IMR-90 (cell line): ENCODE measurements around the gene TBX20. TPM values are rescaled to one million over a fixed set of nuclear protein-coding genes. Genes with fewer than 3 reads are reported as not detected.

Source experiments
- ATAC-seq: fragments of 200-7000 bp; cut with Tn5 transposase; 2 replicates; pipeline ENCODE4 v1.9.1; 2020; ENCODE audit warnings: low read depth, mild to moderate bottlenecking, moderate library complexity
- BruUV-seq: library from RNA; stranded (reverse); fragments of 400-500 nt; replicated peaks from 2 replicates; lab custom pipeline; 2021; lab: Mats Ljungman, UMichigan
- CTCF ChIA-PET: fragments of 300-600 bp; formaldehyde crosslinking; extraction: SDS; loops from one replicate; lab custom pipeline; 2021; ENCODE audit warnings: antibody characterized with exemption; lab: Yijun Ruan, JAX
- POLR2A ChIA-PET: fragments of 300-600 bp; sonication (Branson Sonifier 250); formaldehyde crosslinking; loops from one replicate; lab custom pipeline; 2022; ENCODE audit warnings: antibody characterized with exemption; ENCODE audit not compliant: unreplicated experiment; lab: Charles Lee
- DNase-seq: peaks from one replicate; pipeline ENCODE4 v3.0.0; 2013
- H2AFZ ChIP-seq: replicated peaks from 2 replicates; pipeline ENCODE3; 2013; ENCODE audit warnings: low read length, mild to moderate bottlenecking; ENCODE audit not compliant: poor library complexity
- H2AK5ac ChIP-seq: 2 replicates; pipeline ENCODE4 v1.6.1; 2013; ENCODE audit warnings: low read depth, low read length, inconsistent platforms
- H2AK9ac ChIP-seq: replicated peaks from 2 replicates; pipeline ENCODE3; 2013; ENCODE audit warnings: mild to moderate bottlenecking, low read depth, low read length, moderate library complexity; ENCODE audit not compliant: poor library complexity
- H2BK120ac ChIP-seq: 2 replicates; pipeline ENCODE4 v1.6.1; 2013; ENCODE audit warnings: low read depth, low read length, inconsistent platforms
- H2BK15ac ChIP-seq: 3 replicates; pipeline ENCODE4 v1.6.1; 2013; ENCODE audit warnings: low read depth, low read length, inconsistent platforms
- H2BK20ac ChIP-seq: 2 replicates; pipeline ENCODE4 v1.6.1; 2013; ENCODE audit warnings: low read depth, mild to moderate bottlenecking, inconsistent platforms, low read length, moderate library complexity
- H2BK5ac ChIP-seq: 2 replicates; pipeline ENCODE4 v1.6.1; 2013; ENCODE audit warnings: mild to moderate bottlenecking, low read depth, low read length, inconsistent platforms; ENCODE audit not compliant: poor library complexity, severe bottlenecking
- H3K14ac ChIP-seq: replicated peaks from 2 replicates; pipeline ENCODE4 v1.6.1; 2013; ENCODE audit warnings: low read depth, low read length, inconsistent platforms
- H3K18ac ChIP-seq: 2 replicates; pipeline ENCODE4 v1.6.1; 2013; ENCODE audit warnings: low read depth, low read length, control low read depth
- H3K23ac ChIP-seq: 2 replicates; pipeline ENCODE4 v1.6.1; 2013; ENCODE audit warnings: low read depth, low read length, inconsistent platforms
- H3K27ac ChIP-seq: 2 replicates; pipeline ENCODE4 v1.5.1; 2013; ENCODE audit warnings: mild to moderate bottlenecking, control low read depth, low read length; ENCODE audit not compliant: insufficient read depth
- H3K27me3 ChIP-seq: 2 replicates; pipeline ENCODE4 v1.6.1; 2013; ENCODE audit warnings: low read length; ENCODE audit not compliant: control insufficient read depth, insufficient read depth
- H3K36me3 ChIP-seq: 2 replicates; pipeline ENCODE4 v1.6.1; 2013; ENCODE audit warnings: low read length, mixed read lengths; ENCODE audit not compliant: control insufficient read depth, insufficient read depth
- H3K4ac ChIP-seq: 2 replicates; pipeline ENCODE4 v1.6.1; 2013; ENCODE audit warnings: low read depth, low read length, inconsistent platforms
- H3K4me1 ChIP-seq: 2 replicates; pipeline ENCODE4 v1.6.1; 2013; ENCODE audit warnings: low read length, mixed read lengths; ENCODE audit not compliant: control insufficient read depth, insufficient read depth
- H3K4me2 ChIP-seq: 2 replicates; pipeline ENCODE4 v1.6.1; 2013; ENCODE audit warnings: low read depth, mild to moderate bottlenecking, control low read depth, low read length, moderate library complexity
- H3K4me3 ChIP-seq: 2 replicates; pipeline ENCODE4 v1.5.1; 2013; ENCODE audit warnings: low read depth, mild to moderate bottlenecking, control low read depth, low read length, moderate library complexity; ENCODE audit not compliant: insufficient read depth
- H3K56ac ChIP-seq: 2 replicates; pipeline ENCODE4 v1.6.1; 2013; ENCODE audit warnings: low read length, inconsistent platforms; ENCODE audit not compliant: insufficient read depth; ENCODE audit errors: extremely low read depth
- H3K79me1 ChIP-seq, 2 experiments: 2 replicates each; pipeline ENCODE4 v1.6.1; 2013; ENCODE audit warnings: low read length in 2 of 2, inconsistent platforms in 1 of 2, low read depth in 1 of 2
- H3K9ac ChIP-seq: 2 replicates; pipeline ENCODE4 v1.6.1; 2013; ENCODE audit warnings: low read depth, low read length, control low read depth
- H3K9me1 ChIP-seq: 2 replicates; pipeline ENCODE4 v1.6.1; 2013; ENCODE audit warnings: low read length, inconsistent platforms; ENCODE audit not compliant: insufficient read depth
- H3K9me3 ChIP-seq: 2 replicates; pipeline ENCODE4 v1.6.1; 2013; ENCODE audit warnings: low read length; ENCODE audit not compliant: control insufficient read depth, insufficient read depth
- H4K20me1 ChIP-seq: 2 replicates; pipeline ENCODE4 v1.6.1; 2013; ENCODE audit warnings: low read length, inconsistent platforms; ENCODE audit not compliant: insufficient read depth
- H4K5ac ChIP-seq: 2 replicates; pipeline ENCODE4 v1.6.1; 2013; ENCODE audit warnings: mild to moderate bottlenecking, low read depth, low read length, control low read depth
- H4K8ac ChIP-seq, 2 experiments: 2 replicates each; pipeline ENCODE4 v1.6.1; 2013; ENCODE audit warnings: low read depth in 2 of 2, low read length in 2 of 2, control low read depth in 1 of 2, inconsistent platforms in 1 of 2
- H4K91ac ChIP-seq: 2 replicates; pipeline ENCODE4 v1.6.1; 2013; ENCODE audit warnings: low read depth, low read length, inconsistent platforms; ENCODE audit not compliant: insufficient read depth
- BHLHE40 ChIP-seq: fragments of 150-350 bp; IDR thresholded peaks from 2 replicates; pipeline ENCODE4 v1.6.1; 2016; ENCODE audit warnings: mild to moderate bottlenecking, low read depth, low read length
- MAZ ChIP-seq: IDR thresholded peaks from 2 replicates; pipeline ENCODE4 v1.6.1; 2012; ENCODE audit warnings: low read depth, mild to moderate bottlenecking, low read length, improper control_type of control experiment, moderate library complexity, borderline replicate concordance
- NFE2L2 ChIP-seq: fragments of 150-350 bp; IDR thresholded peaks from 2 replicates; pipeline ENCODE4 v1.6.1; 2016; ENCODE audit warnings: low read depth, mild to moderate bottlenecking, low read length
- WGBS, 2 experiments: methylation state at CpG; one replicate each; pipeline versions ENCODE4 v1.1.5 to v1.1.7; 2013; ENCODE audit warnings: missing lambda C conversion rate in 2 of 2; ENCODE audit not compliant: insufficient read length in 1 of 2; ENCODE audit errors: extremely low coverage in 2 of 2; 5-methylcytosine and 5-hydroxymethylcytosine counted together
- dilution Hi-C: fragments of 300-500 bp; cut with HindIII; formaldehyde crosslinking; loops from one replicate; pipeline ENCODE4 v1.14.3; 2018; ENCODE audit warnings: low sequenced_read_pairs; ENCODE audit not compliant: unreplicated experiment
- in situ Hi-C: fragments of 300-500 bp; cut with MboI; formaldehyde crosslinking; loops from 3 replicates; pipeline ENCODE4 v1.14.3; 2019; ENCODE audit warnings: low sequenced_read_pairs, inconsistent platforms, mixed read lengths
- intact Hi-C: fragments of 100-400 bp; cut with micrococcal nuclease; formaldehyde crosslinking; loops from 2 replicates; pipeline ENCODE4 v1.10.0; 2022
- polyA plus RNA-seq, 3 experiments: library from polyadenylated mRNA; depleted of rRNA; stranded (reverse); fragments of >200 nt; gene quantifications; 2 replicates each; pipeline ENCODE4 v1.2.3, GENCODE V29; 2012; ENCODE audit warnings: low replicate concordance in 1 of 3
- total RNA-seq: library from RNA; depleted of rRNA; stranded (reverse); fragments of >200 nt; gene quantifications from 2 replicates; pipeline ENCODE4 v1.2.3, GENCODE V29; 2012
- TF ChIP-seq, protein P1 (sequence below): conservative IDR thresholded peaks from 2 replicates; pipeline ENCODE4 v1.5.1; 2012; ENCODE audit warnings: mild to moderate bottlenecking, low read depth, low read length, improper control_type of control experiment
- TF ChIP-seq, protein P2 (sequence below): fragments of 150-350 bp; IDR thresholded peaks from 2 replicates; pipeline ENCODE4 v1.6.1; 2016; ENCODE audit warnings: low read depth, mild to moderate bottlenecking, low read length, moderate library complexity, borderline replicate concordance

TBX20 gene
- total and polyA plus RNA-seq, 2 of the 4 experiments (the other 2 are of a cell fraction): 0.15 to 0.36 TPM

DNA sequence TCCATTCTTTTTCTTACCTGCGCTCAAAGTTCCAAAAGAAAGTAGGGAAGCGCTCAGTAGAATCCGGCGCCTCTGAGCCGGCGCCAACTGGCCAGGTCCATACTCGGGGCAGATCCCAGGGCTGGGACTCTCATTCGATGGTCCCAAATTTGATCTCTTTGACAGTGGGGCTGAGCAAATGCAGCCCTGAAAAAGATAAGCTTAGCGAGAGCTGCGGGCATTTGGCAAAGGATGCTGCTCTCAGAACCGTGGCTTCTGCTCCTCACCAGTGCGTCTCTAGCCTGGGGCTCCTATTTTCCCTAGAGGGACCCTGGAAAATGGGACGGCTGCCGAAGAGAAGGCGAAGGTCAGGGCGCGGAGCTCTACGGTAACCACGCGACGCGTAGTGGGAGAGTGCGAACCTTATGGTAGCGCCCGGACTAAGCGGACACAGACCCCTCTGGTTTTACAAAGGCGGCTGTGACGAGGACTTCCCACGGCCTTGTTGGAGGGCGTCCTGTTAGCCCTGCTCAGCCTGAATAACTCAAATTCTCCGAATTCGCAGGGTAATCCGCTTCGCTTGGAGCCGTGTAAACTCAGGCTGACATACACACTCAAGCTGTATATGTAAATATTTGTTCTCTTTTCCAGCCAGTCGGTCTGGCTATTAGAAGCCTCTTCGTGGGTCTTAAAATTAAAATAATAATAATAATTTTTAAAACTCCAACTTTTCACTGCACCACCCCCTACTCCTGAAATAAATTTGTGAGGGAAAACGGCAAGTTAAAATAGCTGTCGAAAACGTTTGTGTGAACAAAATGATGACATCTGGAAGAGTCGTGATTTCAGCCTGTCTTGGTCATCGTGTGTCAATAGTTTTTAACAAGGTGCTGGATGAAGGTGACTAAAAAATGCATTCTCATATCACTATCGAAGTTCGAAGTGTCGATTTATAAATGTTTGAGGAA is 869 bp upstream of the TBX20 start (continued):
- TF ChIP-seq, protein P1, sequence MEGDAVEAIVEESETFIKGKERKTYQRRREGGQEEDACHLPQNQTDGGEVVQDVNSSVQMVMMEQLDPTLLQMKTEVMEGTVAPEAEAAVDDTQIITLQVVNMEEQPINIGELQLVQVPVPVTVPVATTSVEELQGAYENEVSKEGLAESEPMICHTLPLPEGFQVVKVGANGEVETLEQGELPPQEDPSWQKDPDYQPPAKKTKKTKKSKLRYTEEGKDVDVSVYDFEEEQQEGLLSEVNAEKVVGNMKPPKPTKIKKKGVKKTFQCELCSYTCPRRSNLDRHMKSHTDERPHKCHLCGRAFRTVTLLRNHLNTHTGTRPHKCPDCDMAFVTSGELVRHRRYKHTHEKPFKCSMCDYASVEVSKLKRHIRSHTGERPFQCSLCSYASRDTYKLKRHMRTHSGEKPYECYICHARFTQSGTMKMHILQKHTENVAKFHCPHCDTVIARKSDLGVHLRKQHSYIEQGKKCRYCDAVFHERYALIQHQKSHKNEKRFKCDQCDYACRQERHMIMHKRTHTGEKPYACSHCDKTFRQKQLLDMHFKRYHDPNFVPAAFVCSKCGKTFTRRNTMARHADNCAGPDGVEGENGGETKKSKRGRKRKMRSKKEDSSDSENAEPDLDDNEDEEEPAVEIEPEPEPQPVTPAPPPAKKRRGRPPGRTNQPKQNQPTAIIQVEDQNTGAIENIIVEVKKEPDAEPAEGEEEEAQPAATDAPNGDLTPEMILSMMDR: no peak
- no peak for TF ChIP-seq NFE2L2

DNA sequence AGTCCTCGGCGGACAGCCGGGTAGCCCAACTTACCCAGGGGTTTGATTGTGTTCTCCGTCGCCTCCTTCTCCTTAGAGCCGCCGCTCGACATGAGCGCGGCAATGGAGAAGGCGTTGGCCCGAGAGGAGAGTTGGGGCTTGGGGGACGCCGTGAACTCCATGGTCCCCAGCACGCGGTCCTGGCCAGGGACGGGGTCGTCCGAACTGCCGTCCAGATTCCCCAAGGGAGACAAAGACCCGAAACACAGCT is 515 bp downstream of the TBX20 start:
- Histone ChIP-seq H2AK5ac (no peak overlapping the region), H3K23ac (no peak overlapping the region), H3K79me1 (no peaks in the 10 kb centered on the region), H3K36me3 (no peaks in the 10 kb centered on the region), H4K20me1 (no peaks in the 10 kb centered on the region), H2AFZ (peak overlapping the region; percentile 87), H3K9ac (no peak overlapping the region), H2BK5ac (no peak overlapping the region), H3K9me1 (no peaks in the 10 kb centered on the region), H4K91ac (no peak overlapping the region), H2BK120ac (no peak overlapping the region), H2BK20ac (no peak overlapping the region), H2AK9ac (no peak overlapping the region), H3K4me1 (no peaks in the 10 kb centered on the region), H3K9me3 (peaks cover 20% of the 10 kb centered on the region; the same call in 1 of the 2 replicates), H4K8ac (no peak overlapping the region), H3K4me2 (no peak overlapping the region; the same call in 1 of the 2 replicates), H3K18ac (no peak overlapping the region), H3K4me3 (peak overlapping the region; percentile 46; the same call in 1 of the 2 replicates), H3K27me3 (peaks cover 86% of the 10 kb centered on the region), H4K5ac (no peak overlapping the region), H3K4ac (no peak overlapping the region), H3K27ac (no peak overlapping the region), H3K14ac (no peak overlapping the region), H2BK15ac (no peak overlapping the region), H3K56ac (no peak overlapping the region)
- no peak; the same call in 1 of the 2 replicates for ATAC-seq
- DNase-seq: no peak
- dilution Hi-C loops (no loop called here), intact Hi-C loops (no loop called here), in situ Hi-C loops (no loop called here)
- 20% methylated on average over 1 of the region's 21 CpGs; no CpG with 5 or more reads in 1 of the 2 experiments for WGBS, 2 experiments
- BruUV-seq: no TSS peak
- ChIA-PET POLR2A (no interaction called here), CTCF (no interaction called here)
- TF ChIP-seq MAZ (no peak), NFE2L2 (no peak), BHLHE40 (no peak)
- TF ChIP-seq, protein P2, sequence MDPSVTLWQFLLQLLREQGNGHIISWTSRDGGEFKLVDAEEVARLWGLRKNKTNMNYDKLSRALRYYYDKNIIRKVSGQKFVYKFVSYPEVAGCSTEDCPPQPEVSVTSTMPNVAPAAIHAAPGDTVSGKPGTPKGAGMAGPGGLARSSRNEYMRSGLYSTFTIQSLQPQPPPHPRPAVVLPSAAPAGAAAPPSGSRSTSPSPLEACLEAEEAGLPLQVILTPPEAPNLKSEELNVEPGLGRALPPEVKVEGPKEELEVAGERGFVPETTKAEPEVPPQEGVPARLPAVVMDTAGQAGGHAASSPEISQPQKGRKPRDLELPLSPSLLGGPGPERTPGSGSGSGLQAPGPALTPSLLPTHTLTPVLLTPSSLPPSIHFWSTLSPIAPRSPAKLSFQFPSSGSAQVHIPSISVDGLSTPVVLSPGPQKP: no peak
